DMS114 treated with DMSO at 0.1 percent for 48 hours (cell line): ENCODE measurements around the gene CMSS1.
"Not testable (repeated sequence)": the region's sequence is repeated elsewhere in the genome, so short reads cannot be mapped to it uniquely, and the experiment has no call there.

Source experiments
- DNase-seq: peaks from one replicate; lab custom pipeline; 2025; ENCODE audit not compliant: unreplicated experiment; lab: John Stamatoyannopoulos, UW

The CMSS1 gene

GRCh38 chr3:100043271-100043670 is 225.6 kb downstream of the CMSS1 start:
- no peak for DNase-seq

- no peak for DNase-seq
These were observed 226.7 kb downstream of the CMSS1 start for GRCh38 chr3:100044369-100044768.

GRCh38 chr3:100045696-100046095 is 228.0 kb downstream of the CMSS1 start:
- DNase-seq, result no peak

GRCh38 chr3:100046986-100047385 is 229.3 kb downstream of the CMSS1 start:
- DNase-seq, result no peak

GRCh38 chr3:100047455-100048141 is 229.9 kb downstream of the CMSS1 start:
- no peak for DNase-seq

GRCh38 chr3:100048248-100048647 is 230.6 kb downstream of the CMSS1 start:
- no peak for DNase-seq

GRCh38 chr3:100051513-100051912 is 233.9 kb downstream of the CMSS1 start:
- not testable (repeated sequence) for DNase-seq

- no peak for DNase-seq
These were observed 236.4 kb downstream of the CMSS1 start for GRCh38 chr3:100053951-100054620.

GRCh38 chr3:100057716-100058575 is 240.3 kb downstream of the CMSS1 start:
- no peak for DNase-seq

- no peak for DNase-seq
These were observed 241.8 kb downstream of the CMSS1 start for GRCh38 chr3:100059472-100059871.

GRCh38 chr3:100060685-100061484 is 243.2 kb downstream of the CMSS1 start:
- no peak for DNase-seq

GRCh38 chr3:100062665-100063064 is 245.0 kb downstream of the CMSS1 start:
- DNase-seq, result no peak

- no peak for DNase-seq
These were observed 246.3 kb downstream of the CMSS1 start for GRCh38 chr3:100063929-100064461.

- no peak for DNase-seq
These were observed 249.9 kb downstream of the CMSS1 start for GRCh38 chr3:100067589-100067988.

GRCh38 chr3:100068826-100069225 is 251.2 kb downstream of the CMSS1 start:
- DNase-seq, result no peak

GRCh38 chr3:100069472-100069871 is 251.8 kb downstream of the CMSS1 start:
- DNase-seq, result no peak

GRCh38 chr3:100072326-100073048 is 254.8 kb downstream of the CMSS1 start:
- DNase-seq, result no peak

- no peak for DNase-seq
These were observed 255.5 kb downstream of the CMSS1 start for GRCh38 chr3:100073049-100073713.

GRCh38 chr3:100073714-100074307 is 256.1 kb downstream of the CMSS1 start:
- DNase-seq, result no peak
